Activated CD8-positive, alpha-beta memory T cell treated with anti-CD3 and anti-CD28 coated beads for 48 hours (primary cell): Measurements from ENCODE around the gene SCUBE1.

Experiments used
- DNase-seq, 3 experiments: peaks; one replicate each; pipeline ENCODE4 v3.0.0-alpha.2; 2020; ENCODE audit warnings: low read depth in 2 of 3, low spot score in 2 of 3

SCUBE1 gene

GRCh38 chr22:43222262-43222661 lies 120.9 kb downstream of the SCUBE1 start:
- no peak for DNase-seq

DNA sequence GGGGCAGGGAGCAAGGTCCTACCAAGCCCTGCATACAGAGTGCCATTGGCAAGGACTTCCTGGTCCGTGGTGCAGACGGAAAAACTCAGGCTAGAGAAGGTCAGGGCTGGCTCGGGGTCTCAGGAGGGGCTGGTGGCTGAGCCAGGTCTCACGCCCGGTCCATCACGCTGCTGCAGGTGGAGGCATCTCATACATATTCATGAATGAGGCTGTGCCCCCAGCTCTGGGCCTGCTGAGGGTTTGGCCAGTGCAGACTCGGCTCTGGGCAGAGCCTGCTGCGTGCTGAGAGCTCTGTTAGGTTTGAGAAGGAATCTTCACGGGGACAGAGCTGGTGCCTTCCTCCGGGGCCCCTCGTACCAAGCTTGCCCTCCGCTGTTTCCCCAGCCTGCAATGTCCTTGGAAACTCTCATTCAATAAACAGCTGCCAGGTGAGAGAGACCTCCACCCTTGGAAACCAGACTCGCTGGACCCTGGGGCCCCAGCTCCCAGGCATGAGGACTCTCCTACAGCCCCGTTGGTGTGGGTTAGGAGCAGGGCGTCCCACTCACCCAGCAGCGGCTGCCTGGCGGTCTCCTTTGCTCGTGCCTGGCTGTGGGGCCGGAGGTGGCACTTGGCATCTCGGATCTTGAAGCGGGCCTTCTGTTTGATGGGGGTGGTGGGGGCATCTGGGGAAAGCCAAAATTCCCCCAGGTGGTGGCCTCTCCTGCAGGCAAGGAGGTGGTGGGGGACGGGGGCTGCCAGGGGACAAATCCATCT lies 122.4 kb downstream of the SCUBE1 start:
- DNase-seq, result no peak

DNA sequence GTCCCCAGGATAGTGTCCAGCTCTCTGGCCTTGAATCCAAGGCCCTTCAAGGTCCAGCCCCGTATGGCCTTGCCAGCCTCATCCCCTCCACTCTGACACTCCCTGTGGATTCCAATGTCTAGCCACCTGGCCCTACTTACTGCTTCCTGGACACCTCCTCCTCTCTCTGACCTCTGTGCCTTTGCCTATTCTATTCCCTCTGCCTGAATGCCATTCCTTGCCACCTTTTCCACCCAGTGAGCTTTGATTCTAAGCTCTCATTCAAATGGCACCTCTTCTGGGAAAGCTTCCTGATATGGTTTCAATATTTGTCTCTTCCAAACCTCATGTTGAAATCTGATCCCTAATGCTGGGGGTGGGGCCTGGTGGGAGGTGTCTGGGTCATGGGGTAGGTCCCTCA lies 124.4 kb downstream of the SCUBE1 start:
- no peak for DNase-seq

- no peak for DNase-seq
These were observed 125.7 kb downstream of the SCUBE1 start for GRCh38 chr22:43217285-43218030.

DNA sequence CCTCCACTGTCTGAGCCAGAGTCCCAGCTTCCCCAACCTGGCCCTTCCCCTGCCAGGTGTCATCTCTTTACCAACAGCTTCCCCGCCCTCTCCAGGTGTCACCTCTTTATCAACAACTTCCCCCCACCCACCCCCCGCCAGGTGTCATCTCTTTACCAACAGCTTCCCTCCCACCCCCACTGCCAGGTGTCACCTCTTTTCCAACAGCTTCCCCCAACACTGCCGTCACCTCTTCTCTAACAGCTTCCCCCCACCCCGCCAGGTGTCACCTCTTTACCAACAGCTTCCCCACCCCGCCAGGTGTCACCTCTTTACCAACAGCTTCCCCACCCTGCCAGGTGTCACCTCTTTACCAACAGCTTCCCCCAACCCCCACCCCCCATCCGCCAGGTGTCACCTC lies 126.4 kb downstream of the SCUBE1 start:
- DNase-seq, result no peak

- no peak for DNase-seq
These were observed 129.2 kb downstream of the SCUBE1 start for GRCh38 chr22:43213962-43214361.

GRCh38 chr22:43213051-43213450 lies 130.1 kb downstream of the SCUBE1 start:
- no peak for DNase-seq

GRCh38 chr22:43212434-43212952 lies 130.7 kb downstream of the SCUBE1 start:
- DNase-seq, result no peak

- no peak for DNase-seq
These were observed 131.2 kb downstream of the SCUBE1 start for GRCh38 chr22:43211941-43212433.

DNA sequence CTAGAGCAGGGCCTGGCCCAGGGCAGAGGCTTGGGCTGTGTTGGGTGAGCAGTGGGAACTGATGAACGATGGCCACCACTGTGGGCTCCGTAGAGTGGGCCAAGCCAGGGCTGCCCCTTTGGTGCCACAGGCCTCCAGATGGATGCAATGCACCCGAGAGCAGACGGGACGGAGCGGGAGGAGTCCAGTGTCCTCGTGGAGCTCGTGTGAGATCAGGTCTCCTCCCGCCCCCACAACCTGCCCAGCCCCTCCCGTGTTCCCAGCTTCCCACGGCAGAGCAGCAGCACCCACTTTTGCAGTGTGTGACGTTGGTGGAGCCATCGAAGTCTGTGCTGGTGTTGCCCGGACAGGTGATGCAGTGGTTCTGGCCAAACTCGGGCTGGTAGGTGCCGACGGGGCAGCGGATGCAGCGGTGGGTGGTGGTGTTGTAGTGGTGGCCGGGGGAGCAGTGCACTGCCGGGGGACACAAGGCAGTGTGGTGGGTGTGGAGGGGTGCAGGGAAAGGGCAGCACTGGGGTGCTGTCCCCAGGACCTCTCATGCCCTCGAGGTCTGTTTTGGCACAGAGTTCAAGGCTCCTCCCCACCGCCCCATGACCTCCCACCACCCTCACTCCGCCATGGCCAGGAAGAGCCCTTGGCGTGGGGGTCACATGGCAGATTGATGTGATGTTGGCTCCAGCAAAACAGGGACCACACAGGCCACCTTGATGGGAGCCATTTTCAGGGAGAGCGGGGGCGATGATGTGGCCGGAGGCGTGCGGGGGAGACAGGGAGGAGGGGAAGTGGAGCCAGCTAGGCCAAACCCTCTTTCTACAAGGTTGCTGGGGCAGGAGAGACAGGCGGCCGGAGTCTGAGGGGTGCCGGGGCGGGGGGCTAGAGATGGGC lies 132.3 kb downstream of the SCUBE1 start:
- DNase-seq, result no peak

DNA sequence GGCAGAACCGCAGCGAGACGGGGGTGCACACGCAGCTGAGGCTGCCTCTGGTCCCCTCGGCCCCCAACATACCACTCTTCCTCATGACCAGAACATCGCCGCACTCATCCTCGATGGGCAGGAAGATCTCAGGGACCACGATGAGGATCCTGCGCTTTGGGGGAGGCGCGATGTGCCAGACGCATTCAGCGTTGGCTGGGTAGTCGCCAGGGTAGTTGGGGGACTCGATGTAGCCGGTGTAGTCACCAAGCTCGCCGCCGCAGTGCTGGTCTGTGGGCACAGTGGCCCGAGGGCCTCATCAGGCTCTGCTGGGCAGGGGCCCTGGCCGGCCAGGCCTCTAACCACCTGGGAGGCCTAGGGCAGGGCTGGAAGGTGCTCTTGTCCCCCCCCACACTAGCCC lies 133.2 kb downstream of the SCUBE1 start:
- no peak for DNase-seq

DNA sequence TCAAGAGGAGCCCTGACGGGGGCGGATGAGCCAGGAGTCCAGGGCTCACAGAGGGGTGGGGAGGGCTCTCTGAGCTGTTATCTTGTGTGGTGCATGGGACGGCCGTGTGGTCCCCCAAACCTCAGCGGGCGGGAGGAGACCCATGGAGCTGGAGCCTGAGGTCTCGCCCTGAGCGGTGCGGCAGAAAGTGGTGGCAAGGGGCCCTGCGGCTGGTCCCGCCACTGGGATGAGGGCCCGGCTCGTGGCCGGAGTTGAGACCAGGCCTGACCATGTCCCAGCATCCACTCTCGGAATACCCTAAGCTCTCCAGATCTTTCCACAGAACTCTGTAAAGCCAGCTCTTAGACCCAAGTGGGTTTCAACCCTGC lies 133.7 kb downstream of the SCUBE1 start:
- DNase-seq, result no peak

- DNase-seq, result no peak
These were observed 134.3 kb downstream of the SCUBE1 start for GRCh38 chr22:43208703-43209522.

GRCh38 chr22:43207849-43208702 lies 135.1 kb downstream of the SCUBE1 start:
- DNase-seq, result no peak

GRCh38 chr22:43207386-43207785 lies 135.8 kb downstream of the SCUBE1 start:
- no peak for DNase-seq

DNA sequence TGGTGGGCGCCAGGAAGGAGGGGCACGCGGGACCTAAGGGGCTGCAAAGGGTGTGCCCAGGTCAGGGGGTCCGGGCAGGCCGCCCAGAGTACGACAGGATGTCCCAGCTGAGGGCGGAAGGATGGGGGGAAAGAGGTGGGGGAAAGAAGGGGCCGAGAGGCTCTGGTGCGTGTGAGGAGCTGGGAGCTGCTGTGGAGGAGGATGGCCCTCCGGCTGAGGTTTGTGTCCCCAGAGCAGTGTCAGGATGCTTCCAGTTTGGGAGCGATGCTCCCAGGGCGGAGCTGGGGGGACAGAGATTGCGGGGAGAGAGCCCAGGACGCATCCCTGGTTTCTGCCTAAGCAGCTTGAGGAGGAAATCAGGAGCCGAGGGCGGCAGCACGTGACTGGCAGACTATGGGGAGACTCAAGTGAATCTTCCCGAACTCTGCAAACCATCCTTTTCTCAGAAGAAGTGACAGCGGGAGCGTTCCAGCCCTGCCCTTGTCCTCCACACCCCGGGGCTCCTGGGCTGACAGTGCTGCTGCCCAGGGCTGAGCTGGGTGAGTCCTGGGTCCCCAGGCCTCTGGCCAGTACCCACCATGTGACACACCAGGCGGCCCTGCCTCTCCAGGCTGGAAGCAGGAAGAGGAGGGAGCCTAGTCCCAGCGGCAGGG lies 136.5 kb downstream of the SCUBE1 start:
- no peak for DNase-seq

DNA sequence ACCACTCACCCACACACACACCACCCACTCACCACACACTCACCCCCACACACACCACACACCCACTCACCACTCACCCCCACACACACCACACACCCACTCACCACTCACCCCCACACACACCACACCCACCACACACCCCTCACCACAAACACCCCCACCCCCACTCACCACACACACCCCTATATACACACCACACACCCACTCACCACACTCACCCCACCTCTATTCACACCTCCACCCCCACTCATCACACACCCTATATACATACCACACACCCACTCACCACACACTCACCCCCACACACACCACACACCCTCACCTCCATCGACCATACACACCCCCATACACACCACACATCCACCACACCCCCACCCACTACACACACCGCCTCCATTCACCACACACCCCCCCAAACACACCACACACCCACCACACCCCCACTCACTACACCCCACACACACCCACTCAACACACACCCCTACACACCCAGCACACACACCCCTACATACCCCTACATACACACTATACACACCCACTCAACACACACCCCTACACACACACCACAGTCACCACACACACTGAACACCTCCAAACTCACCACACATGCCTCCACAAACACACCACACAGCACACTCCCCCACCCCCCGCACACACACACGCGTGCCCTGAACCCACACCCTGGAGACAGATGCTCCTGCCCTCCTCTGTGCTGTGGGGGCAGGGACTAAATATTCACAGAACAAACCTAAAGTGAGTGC lies 137.2 kb downstream of the SCUBE1 start:
- no peak for DNase-seq

GRCh38 chr22:43205261-43205691 lies 137.9 kb downstream of the SCUBE1 start:
- DNase-seq, result no peak
